IMR-90 (cell line): Measurements from ENCODE around the gene METAP2. TPM values are rescaled to one million over a fixed set of nuclear protein-coding genes. Genes with fewer than 3 reads are reported as not detected.
A peak's percentile ranks its signal among the peaks of the same experiment; 100 is the strongest.

ENCODE experiments used
- ATAC-seq: fragments of 200-7000 bp; cut with Tn5 transposase; 2 replicates; pipeline ENCODE4 v1.9.1; 2020; ENCODE audit warnings: low read depth, mild to moderate bottlenecking, moderate library complexity
- BruUV-seq: library from RNA; stranded (reverse); fragments of 400-500 nt; replicated peaks from 2 replicates; lab custom pipeline; 2021; lab: Mats Ljungman, UMichigan
- CTCF ChIA-PET: fragments of 300-600 bp; formaldehyde crosslinking; extraction: SDS; loops from one replicate; lab custom pipeline; 2021; ENCODE audit warnings: antibody characterized with exemption; lab: Yijun Ruan, JAX
- POLR2A ChIA-PET: fragments of 300-600 bp; sonication (Branson Sonifier 250); formaldehyde crosslinking; loops from one replicate; lab custom pipeline; 2022; ENCODE audit warnings: antibody characterized with exemption; ENCODE audit not compliant: unreplicated experiment; lab: Charles Lee
- DNase-seq: peaks from one replicate; pipeline ENCODE4 v3.0.0; 2013
- H2AFZ ChIP-seq: replicated peaks from 2 replicates; pipeline ENCODE3; 2013; ENCODE audit warnings: low read length, mild to moderate bottlenecking; ENCODE audit not compliant: poor library complexity
- H2AK5ac ChIP-seq: 2 replicates; pipeline ENCODE4 v1.6.1; 2013; ENCODE audit warnings: low read depth, low read length, inconsistent platforms
- H2AK9ac ChIP-seq: replicated peaks from 2 replicates; pipeline ENCODE3; 2013; ENCODE audit warnings: mild to moderate bottlenecking, low read depth, low read length, moderate library complexity; ENCODE audit not compliant: poor library complexity
- H2BK120ac ChIP-seq: 2 replicates; pipeline ENCODE4 v1.6.1; 2013; ENCODE audit warnings: low read depth, low read length, inconsistent platforms
- H2BK15ac ChIP-seq: 3 replicates; pipeline ENCODE4 v1.6.1; 2013; ENCODE audit warnings: low read depth, low read length, inconsistent platforms
- H2BK20ac ChIP-seq: 2 replicates; pipeline ENCODE4 v1.6.1; 2013; ENCODE audit warnings: low read depth, mild to moderate bottlenecking, inconsistent platforms, low read length, moderate library complexity
- H2BK5ac ChIP-seq: 2 replicates; pipeline ENCODE4 v1.6.1; 2013; ENCODE audit warnings: mild to moderate bottlenecking, low read depth, low read length, inconsistent platforms; ENCODE audit not compliant: poor library complexity, severe bottlenecking
- H3K14ac ChIP-seq: replicated peaks from 2 replicates; pipeline ENCODE4 v1.6.1; 2013; ENCODE audit warnings: low read depth, low read length, inconsistent platforms
- H3K18ac ChIP-seq: 2 replicates; pipeline ENCODE4 v1.6.1; 2013; ENCODE audit warnings: low read depth, low read length, control low read depth
- H3K23ac ChIP-seq: 2 replicates; pipeline ENCODE4 v1.6.1; 2013; ENCODE audit warnings: low read depth, low read length, inconsistent platforms
- H3K27ac ChIP-seq: 2 replicates; pipeline ENCODE4 v1.5.1; 2013; ENCODE audit warnings: mild to moderate bottlenecking, control low read depth, low read length; ENCODE audit not compliant: insufficient read depth
- H3K27me3 ChIP-seq: 2 replicates; pipeline ENCODE4 v1.6.1; 2013; ENCODE audit warnings: low read length; ENCODE audit not compliant: control insufficient read depth, insufficient read depth
- H3K36me3 ChIP-seq: 2 replicates; pipeline ENCODE4 v1.6.1; 2013; ENCODE audit warnings: low read length, mixed read lengths; ENCODE audit not compliant: control insufficient read depth, insufficient read depth
- H3K4ac ChIP-seq: 2 replicates; pipeline ENCODE4 v1.6.1; 2013; ENCODE audit warnings: low read depth, low read length, inconsistent platforms
- H3K4me1 ChIP-seq: 2 replicates; pipeline ENCODE4 v1.6.1; 2013; ENCODE audit warnings: low read length, mixed read lengths; ENCODE audit not compliant: control insufficient read depth, insufficient read depth
- H3K4me2 ChIP-seq: 2 replicates; pipeline ENCODE4 v1.6.1; 2013; ENCODE audit warnings: low read depth, mild to moderate bottlenecking, control low read depth, low read length, moderate library complexity
- H3K4me3 ChIP-seq: 2 replicates; pipeline ENCODE4 v1.5.1; 2013; ENCODE audit warnings: low read depth, mild to moderate bottlenecking, control low read depth, low read length, moderate library complexity; ENCODE audit not compliant: insufficient read depth
- H3K56ac ChIP-seq: 2 replicates; pipeline ENCODE4 v1.6.1; 2013; ENCODE audit warnings: low read length, inconsistent platforms; ENCODE audit not compliant: insufficient read depth; ENCODE audit errors: extremely low read depth
- H3K79me1 ChIP-seq, 2 experiments: 2 replicates each; pipeline ENCODE4 v1.6.1; 2013; ENCODE audit warnings: low read length in 2 of 2, inconsistent platforms in 1 of 2, low read depth in 1 of 2
- H3K9ac ChIP-seq: 2 replicates; pipeline ENCODE4 v1.6.1; 2013; ENCODE audit warnings: low read depth, low read length, control low read depth
- H3K9me1 ChIP-seq: 2 replicates; pipeline ENCODE4 v1.6.1; 2013; ENCODE audit warnings: low read length, inconsistent platforms; ENCODE audit not compliant: insufficient read depth
- H3K9me3 ChIP-seq: 2 replicates; pipeline ENCODE4 v1.6.1; 2013; ENCODE audit warnings: low read length; ENCODE audit not compliant: control insufficient read depth, insufficient read depth
- H4K20me1 ChIP-seq: 2 replicates; pipeline ENCODE4 v1.6.1; 2013; ENCODE audit warnings: low read length, inconsistent platforms; ENCODE audit not compliant: insufficient read depth
- H4K5ac ChIP-seq: 2 replicates; pipeline ENCODE4 v1.6.1; 2013; ENCODE audit warnings: mild to moderate bottlenecking, low read depth, low read length, control low read depth
- H4K8ac ChIP-seq, 2 experiments: 2 replicates each; pipeline ENCODE4 v1.6.1; 2013; ENCODE audit warnings: low read depth in 2 of 2, low read length in 2 of 2, control low read depth in 1 of 2, inconsistent platforms in 1 of 2
- H4K91ac ChIP-seq: 2 replicates; pipeline ENCODE4 v1.6.1; 2013; ENCODE audit warnings: low read depth, low read length, inconsistent platforms; ENCODE audit not compliant: insufficient read depth
- BHLHE40 ChIP-seq: fragments of 150-350 bp; IDR thresholded peaks from 2 replicates; pipeline ENCODE4 v1.6.1; 2016; ENCODE audit warnings: mild to moderate bottlenecking, low read depth, low read length
- CHD1 ChIP-seq: IDR thresholded peaks from 2 replicates; pipeline ENCODE4 v1.6.1; 2012; ENCODE audit warnings: low read depth, low read length, improper control_type of control experiment
- FOS ChIP-seq: fragments of 150-350 bp; IDR thresholded peaks from 2 replicates; pipeline ENCODE4 v1.6.1; 2016; ENCODE audit warnings: low read depth, low read length
- MAFK ChIP-seq: IDR thresholded peaks from 2 replicates; pipeline ENCODE4 v1.6.1; 2012; ENCODE audit warnings: low read depth, low read length, improper control_type of control experiment
- MAZ ChIP-seq: IDR thresholded peaks from 2 replicates; pipeline ENCODE4 v1.6.1; 2012; ENCODE audit warnings: low read depth, mild to moderate bottlenecking, low read length, improper control_type of control experiment, moderate library complexity, borderline replicate concordance
- MXI1 ChIP-seq: IDR thresholded peaks from 2 replicates; pipeline ENCODE4 v1.6.1; 2012; ENCODE audit warnings: low read depth, mild to moderate bottlenecking, low read length, moderate library complexity, borderline replicate concordance
- RCOR1 ChIP-seq: IDR thresholded peaks from 2 replicates; pipeline ENCODE4 v1.6.1; 2012; ENCODE audit warnings: mild to moderate bottlenecking, low read length, improper control_type of control experiment; ENCODE audit not compliant: insufficient replicate concordance
- RFX5 ChIP-seq: IDR thresholded peaks from 2 replicates; pipeline ENCODE4 v1.8.0; 2012; ENCODE audit warnings: low read depth, mild to moderate bottlenecking, low read length, moderate library complexity
- SMC3 ChIP-seq: fragments of 150-350 bp; IDR thresholded peaks from 2 replicates; pipeline ENCODE4 v1.6.1; 2016; ENCODE audit warnings: low read depth, mild to moderate bottlenecking, antibody characterized with exemption, low read length, moderate library complexity
- USF2 ChIP-seq: fragments of 150-350 bp; IDR thresholded peaks from 2 replicates; pipeline ENCODE4 v1.6.1; 2017; ENCODE audit warnings: mild to moderate bottlenecking, antibody characterized with exemption, low read length, low read depth
- WGBS, 2 experiments: methylation state at CpG; one replicate each; pipeline versions ENCODE4 v1.1.5 to v1.1.7; 2013; ENCODE audit warnings: missing lambda C conversion rate in 2 of 2; ENCODE audit not compliant: insufficient read length in 1 of 2; ENCODE audit errors: extremely low coverage in 2 of 2; 5-methylcytosine and 5-hydroxymethylcytosine counted together
- dilution Hi-C: fragments of 300-500 bp; cut with HindIII; formaldehyde crosslinking; loops from one replicate; pipeline ENCODE4 v1.14.3; 2018; ENCODE audit warnings: low sequenced_read_pairs; ENCODE audit not compliant: unreplicated experiment
- in situ Hi-C: fragments of 300-500 bp; cut with MboI; formaldehyde crosslinking; loops from 3 replicates; pipeline ENCODE4 v1.14.3; 2019; ENCODE audit warnings: low sequenced_read_pairs, inconsistent platforms, mixed read lengths
- intact Hi-C: fragments of 100-400 bp; cut with micrococcal nuclease; formaldehyde crosslinking; loops from 2 replicates; pipeline ENCODE4 v1.10.0; 2022
- polyA plus RNA-seq, 3 experiments: library from polyadenylated mRNA; depleted of rRNA; stranded (reverse); fragments of >200 nt; gene quantifications; 2 replicates each; pipeline ENCODE4 v1.2.3, GENCODE V29; 2012; ENCODE audit warnings: low replicate concordance in 1 of 3
- total RNA-seq: library from RNA; depleted of rRNA; stranded (reverse); fragments of >200 nt; gene quantifications from 2 replicates; pipeline ENCODE4 v1.2.3, GENCODE V29; 2012
- TF ChIP-seq, protein P1 (sequence below): fragments of 150-350 bp; IDR thresholded peaks from 2 replicates; pipeline ENCODE4 v1.6.1; 2016; ENCODE audit warnings: low read depth, mild to moderate bottlenecking, low read length, moderate library complexity, borderline replicate concordance
- TF ChIP-seq, protein P2 (sequence below): conservative IDR thresholded peaks from 2 replicates; pipeline ENCODE4 v1.5.1; 2012; ENCODE audit warnings: mild to moderate bottlenecking, low read depth, low read length, improper control_type of control experiment

The METAP2 gene
- total and polyA plus RNA-seq, 2 of the 4 experiments (the other 2 are of a cell fraction): 62.5 to 72.9 TPM

DNA sequence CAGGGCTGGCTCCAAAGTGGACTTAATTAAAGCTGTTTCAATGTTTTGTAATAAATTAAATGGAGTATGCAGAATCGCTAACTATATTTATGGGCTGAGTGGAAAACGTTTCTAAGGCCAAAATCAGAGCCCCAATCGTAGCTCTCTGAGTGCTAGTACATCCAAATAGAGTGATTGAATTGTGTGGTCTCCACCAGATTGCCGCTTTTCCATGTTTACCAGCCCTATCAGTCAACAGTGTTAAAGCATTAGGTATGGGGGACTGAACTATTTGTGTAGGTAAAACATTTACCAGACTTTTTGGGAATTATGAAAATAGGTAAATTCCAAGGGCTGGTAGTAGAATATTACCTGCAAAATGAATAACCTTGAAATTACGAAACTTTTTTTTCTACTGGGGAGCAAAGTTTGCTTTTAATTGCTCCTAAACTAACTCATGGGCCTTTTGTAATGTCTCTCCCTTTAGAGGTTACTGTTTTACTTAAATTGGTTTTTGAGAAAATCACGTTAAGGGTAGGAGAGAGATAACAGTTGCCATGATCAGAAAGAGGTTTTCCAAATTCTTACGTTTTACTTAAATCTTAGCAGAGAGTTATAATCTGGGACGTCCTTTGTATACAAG is 28.0 kb upstream of the METAP2 start:
- no peak overlapping the region for H2BK120ac ChIP-seq
- DNase-seq (no peak), ATAC-seq (no peak)
- H3K36me3 ChIP-seq: no peaks in the 10 kb centered on the region
- no peak overlapping the region for H2BK20ac ChIP-seq
- H3K27me3 ChIP-seq: peaks cover 5% of the 10 kb centered on the region
- H3K56ac ChIP-seq: no peak overlapping the region
- no peak overlapping the region for H2AK5ac ChIP-seq
- TF ChIP-seq, protein P1, sequence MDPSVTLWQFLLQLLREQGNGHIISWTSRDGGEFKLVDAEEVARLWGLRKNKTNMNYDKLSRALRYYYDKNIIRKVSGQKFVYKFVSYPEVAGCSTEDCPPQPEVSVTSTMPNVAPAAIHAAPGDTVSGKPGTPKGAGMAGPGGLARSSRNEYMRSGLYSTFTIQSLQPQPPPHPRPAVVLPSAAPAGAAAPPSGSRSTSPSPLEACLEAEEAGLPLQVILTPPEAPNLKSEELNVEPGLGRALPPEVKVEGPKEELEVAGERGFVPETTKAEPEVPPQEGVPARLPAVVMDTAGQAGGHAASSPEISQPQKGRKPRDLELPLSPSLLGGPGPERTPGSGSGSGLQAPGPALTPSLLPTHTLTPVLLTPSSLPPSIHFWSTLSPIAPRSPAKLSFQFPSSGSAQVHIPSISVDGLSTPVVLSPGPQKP: no peak
- TF ChIP-seq BHLHE40 (no peak), RFX5 (no peak), RCOR1 (no peak), MAZ (no peak), MXI1 (no peak), USF2 (no peak), FOS (no peak), SMC3 (no peak), MAFK (no peak), CHD1 (no peak)
- TF ChIP-seq, protein P2, sequence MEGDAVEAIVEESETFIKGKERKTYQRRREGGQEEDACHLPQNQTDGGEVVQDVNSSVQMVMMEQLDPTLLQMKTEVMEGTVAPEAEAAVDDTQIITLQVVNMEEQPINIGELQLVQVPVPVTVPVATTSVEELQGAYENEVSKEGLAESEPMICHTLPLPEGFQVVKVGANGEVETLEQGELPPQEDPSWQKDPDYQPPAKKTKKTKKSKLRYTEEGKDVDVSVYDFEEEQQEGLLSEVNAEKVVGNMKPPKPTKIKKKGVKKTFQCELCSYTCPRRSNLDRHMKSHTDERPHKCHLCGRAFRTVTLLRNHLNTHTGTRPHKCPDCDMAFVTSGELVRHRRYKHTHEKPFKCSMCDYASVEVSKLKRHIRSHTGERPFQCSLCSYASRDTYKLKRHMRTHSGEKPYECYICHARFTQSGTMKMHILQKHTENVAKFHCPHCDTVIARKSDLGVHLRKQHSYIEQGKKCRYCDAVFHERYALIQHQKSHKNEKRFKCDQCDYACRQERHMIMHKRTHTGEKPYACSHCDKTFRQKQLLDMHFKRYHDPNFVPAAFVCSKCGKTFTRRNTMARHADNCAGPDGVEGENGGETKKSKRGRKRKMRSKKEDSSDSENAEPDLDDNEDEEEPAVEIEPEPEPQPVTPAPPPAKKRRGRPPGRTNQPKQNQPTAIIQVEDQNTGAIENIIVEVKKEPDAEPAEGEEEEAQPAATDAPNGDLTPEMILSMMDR: no peak
- no peak overlapping the region for H4K91ac ChIP-seq
- H2AK9ac ChIP-seq: no peak overlapping the region
- H4K8ac ChIP-seq: no peak overlapping the region
- H3K4ac ChIP-seq: no peak overlapping the region
- peak overlapping the region; percentile 36 for H2AFZ ChIP-seq
- no peaks in the 10 kb centered on the region for H4K20me1 ChIP-seq
- no peak overlapping the region for H3K18ac ChIP-seq
- WGBS, 2 experiments: 58% methylated on average over 2 of the region's 8 CpGs; no CpG with 5 or more reads in 1 of the 2 experiments
- no peaks in the 10 kb centered on the region for H3K79me1 ChIP-seq
- no peak overlapping the region for H3K4me2 ChIP-seq
- H3K9me1 ChIP-seq: no peaks in the 10 kb centered on the region
- no peak overlapping the region for H4K5ac ChIP-seq
- H3K9me3 ChIP-seq: peaks cover 3% of the 10 kb centered on the region; the same call in 1 of the 2 replicates
- H3K27ac ChIP-seq: no peak overlapping the region
- H2BK5ac ChIP-seq: no peak overlapping the region
- intact Hi-C loops (no loop called here), dilution Hi-C loops (no loop called here), in situ Hi-C loops (no loop called here)
- no peak overlapping the region for H3K4me3 ChIP-seq
- no peak overlapping the region for H3K14ac ChIP-seq
- no TSS peak for BruUV-seq
- CTCF ChIA-PET: no interaction called here
- no peak overlapping the region for H3K23ac ChIP-seq
- POLR2A ChIA-PET: no interaction called here
- no peak overlapping the region for H3K9ac ChIP-seq
- H2BK15ac ChIP-seq: no peak overlapping the region
- H3K4me1 ChIP-seq: no peaks in the 10 kb centered on the region
